ENCODE measurements around the gene ZC3H8.

DNA sequence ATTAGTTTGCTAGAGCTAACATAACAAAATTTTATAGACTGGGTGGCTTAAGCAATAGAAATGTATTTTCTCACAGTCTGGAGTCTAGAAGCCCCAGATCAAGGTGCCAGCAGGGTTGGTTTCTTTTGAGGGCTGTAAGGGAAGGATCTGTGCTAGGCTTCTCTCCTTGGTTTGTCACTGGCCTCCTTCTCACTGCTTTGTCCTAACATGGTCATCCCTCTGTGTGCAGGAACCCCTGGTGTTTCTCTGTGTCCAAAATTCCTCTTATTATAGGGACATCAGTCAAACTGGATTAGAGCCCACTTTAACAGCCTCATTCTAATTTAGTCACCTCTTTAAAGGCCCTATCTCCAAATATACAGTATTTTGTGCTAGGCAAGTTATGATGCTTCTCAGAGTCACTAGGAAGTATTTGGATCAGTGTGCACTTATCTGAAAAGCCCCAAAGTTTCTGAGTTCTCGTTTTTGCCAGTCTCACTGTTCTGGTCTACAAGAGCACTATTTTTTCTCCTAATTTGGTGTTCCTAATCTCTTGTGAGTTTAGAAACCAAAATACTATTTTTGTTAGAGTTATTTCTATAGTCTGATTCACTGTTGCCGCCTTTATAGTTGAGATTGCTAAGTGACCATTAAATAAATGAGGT, 49.6 kb upstream of the ZC3H8 start:
- TF ChIP-seq, protein P1, sequence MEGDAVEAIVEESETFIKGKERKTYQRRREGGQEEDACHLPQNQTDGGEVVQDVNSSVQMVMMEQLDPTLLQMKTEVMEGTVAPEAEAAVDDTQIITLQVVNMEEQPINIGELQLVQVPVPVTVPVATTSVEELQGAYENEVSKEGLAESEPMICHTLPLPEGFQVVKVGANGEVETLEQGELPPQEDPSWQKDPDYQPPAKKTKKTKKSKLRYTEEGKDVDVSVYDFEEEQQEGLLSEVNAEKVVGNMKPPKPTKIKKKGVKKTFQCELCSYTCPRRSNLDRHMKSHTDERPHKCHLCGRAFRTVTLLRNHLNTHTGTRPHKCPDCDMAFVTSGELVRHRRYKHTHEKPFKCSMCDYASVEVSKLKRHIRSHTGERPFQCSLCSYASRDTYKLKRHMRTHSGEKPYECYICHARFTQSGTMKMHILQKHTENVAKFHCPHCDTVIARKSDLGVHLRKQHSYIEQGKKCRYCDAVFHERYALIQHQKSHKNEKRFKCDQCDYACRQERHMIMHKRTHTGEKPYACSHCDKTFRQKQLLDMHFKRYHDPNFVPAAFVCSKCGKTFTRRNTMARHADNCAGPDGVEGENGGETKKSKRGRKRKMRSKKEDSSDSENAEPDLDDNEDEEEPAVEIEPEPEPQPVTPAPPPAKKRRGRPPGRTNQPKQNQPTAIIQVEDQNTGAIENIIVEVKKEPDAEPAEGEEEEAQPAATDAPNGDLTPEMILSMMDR (IDR thresholded peaks at IDR 0.05) = no peak
- TF ChIP-seq EZH2 (IDR thresholded peaks at IDR 0.05; ENCODE audit: borderline replicate concordance, insufficient read depth, low read depth, low read length, poor library complexity, severe bottlenecking) = no peak

Measured in B cell (primary cell).